ENCODE measurements around the gene PPARG.

Gene PPARG

DNA sequence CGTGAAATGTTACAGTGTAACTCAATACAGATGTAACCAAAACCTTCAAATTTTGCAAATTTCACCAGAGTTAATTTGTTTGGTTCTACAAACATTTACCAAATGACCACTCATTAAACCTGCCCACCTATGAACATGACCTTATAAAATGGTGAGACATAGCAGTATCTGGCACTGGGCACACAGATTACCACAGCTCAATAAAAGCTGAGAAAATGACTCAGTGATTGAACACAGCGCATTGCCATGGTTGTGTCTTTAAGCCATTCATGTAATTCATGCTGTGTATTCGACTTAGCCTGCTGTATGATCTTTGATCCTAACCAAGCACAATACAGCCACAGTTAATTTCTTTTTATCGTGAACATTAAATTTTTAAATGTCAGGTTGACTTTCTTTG, 11.3 kb downstream of the PPARG start:
- Histone ChIP-seq H3K27ac (ENCODE audit: low read length) (no peak overlapping the region), H3K4me1 (ENCODE audit: insufficient read depth, low read length) (no peaks in the 10 kb centered on the region), H3K4me3 (ENCODE audit: low read depth in 1 of 2, low read length in 2 of 2) (no peak overlapping the region), H3K9ac (ENCODE audit: low read depth, low read length) (no peak overlapping the region), H2AFZ (ENCODE audit: low read depth, low read length) (no peak overlapping the region), H4K20me1 (ENCODE audit: insufficient read depth, low read length) (no peaks in the 10 kb centered on the region), H3K36me3 (ENCODE audit: insufficient read depth, low read length) (no peaks in the 10 kb centered on the region), H3K79me2 (ENCODE audit: insufficient read depth, low read length) (no peaks in the 10 kb centered on the region), H3K27me3 (ENCODE audit: insufficient read depth, low read length, poor library complexity) (no peaks in the 10 kb centered on the region), H3K9me3 (ENCODE audit: insufficient read depth, low read length, severe bottlenecking) (no peaks in the 10 kb centered on the region), H3K4me2 (ENCODE audit: insufficient read depth, low read length) (no peak overlapping the region)
- TF ChIP-seq, protein P1, sequence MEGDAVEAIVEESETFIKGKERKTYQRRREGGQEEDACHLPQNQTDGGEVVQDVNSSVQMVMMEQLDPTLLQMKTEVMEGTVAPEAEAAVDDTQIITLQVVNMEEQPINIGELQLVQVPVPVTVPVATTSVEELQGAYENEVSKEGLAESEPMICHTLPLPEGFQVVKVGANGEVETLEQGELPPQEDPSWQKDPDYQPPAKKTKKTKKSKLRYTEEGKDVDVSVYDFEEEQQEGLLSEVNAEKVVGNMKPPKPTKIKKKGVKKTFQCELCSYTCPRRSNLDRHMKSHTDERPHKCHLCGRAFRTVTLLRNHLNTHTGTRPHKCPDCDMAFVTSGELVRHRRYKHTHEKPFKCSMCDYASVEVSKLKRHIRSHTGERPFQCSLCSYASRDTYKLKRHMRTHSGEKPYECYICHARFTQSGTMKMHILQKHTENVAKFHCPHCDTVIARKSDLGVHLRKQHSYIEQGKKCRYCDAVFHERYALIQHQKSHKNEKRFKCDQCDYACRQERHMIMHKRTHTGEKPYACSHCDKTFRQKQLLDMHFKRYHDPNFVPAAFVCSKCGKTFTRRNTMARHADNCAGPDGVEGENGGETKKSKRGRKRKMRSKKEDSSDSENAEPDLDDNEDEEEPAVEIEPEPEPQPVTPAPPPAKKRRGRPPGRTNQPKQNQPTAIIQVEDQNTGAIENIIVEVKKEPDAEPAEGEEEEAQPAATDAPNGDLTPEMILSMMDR (IDR thresholded peaks at IDR 0.05; ENCODE audit: borderline replicate concordance, extremely low read depth, low read length, poor library complexity, severe bottlenecking): no peak
- TF ChIP-seq EZH2 (IDR thresholded peaks at IDR 0.05; ENCODE audit: borderline replicate concordance, low read depth, low read length, severe bottlenecking): no peak
- no peak for ATAC-seq (ENCODE audit: insufficient read depth, low read depth)
- no peak for DNase-seq

GRCh38 chr3:12301031-12301430, 12.2 kb downstream of the PPARG start:
- Histone ChIP-seq H3K27me3 (ENCODE audit: insufficient read depth, low read length, poor library complexity) (no peaks in the 10 kb centered on the region), H3K4me2 (ENCODE audit: insufficient read depth, low read length) (no peak overlapping the region), H3K9me3 (ENCODE audit: insufficient read depth, low read length, severe bottlenecking) (no peaks in the 10 kb centered on the region), H4K20me1 (ENCODE audit: insufficient read depth, low read length) (no peaks in the 10 kb centered on the region), H3K4me3 (ENCODE audit: low read depth in 1 of 2, low read length in 2 of 2) (no peak overlapping the region), H3K4me1 (ENCODE audit: insufficient read depth, low read length) (no peaks in the 10 kb centered on the region), H3K79me2 (ENCODE audit: insufficient read depth, low read length) (no peaks in the 10 kb centered on the region), H3K27ac (ENCODE audit: low read length) (no peak overlapping the region), H3K9ac (ENCODE audit: low read depth, low read length) (no peak overlapping the region), H2AFZ (ENCODE audit: low read depth, low read length) (no peak overlapping the region), H3K36me3 (ENCODE audit: insufficient read depth, low read length) (no peaks in the 10 kb centered on the region)
- ATAC-seq (ENCODE audit: insufficient read depth, low read depth) (no peak), DNase-seq (no peak)
- TF ChIP-seq EZH2 (IDR thresholded peaks at IDR 0.05; ENCODE audit: borderline replicate concordance, low read depth, low read length, severe bottlenecking): no peak
- TF ChIP-seq, protein P1 (IDR thresholded peaks at IDR 0.05; ENCODE audit: borderline replicate concordance, extremely low read depth, low read length, poor library complexity, severe bottlenecking): no peak

DNA sequence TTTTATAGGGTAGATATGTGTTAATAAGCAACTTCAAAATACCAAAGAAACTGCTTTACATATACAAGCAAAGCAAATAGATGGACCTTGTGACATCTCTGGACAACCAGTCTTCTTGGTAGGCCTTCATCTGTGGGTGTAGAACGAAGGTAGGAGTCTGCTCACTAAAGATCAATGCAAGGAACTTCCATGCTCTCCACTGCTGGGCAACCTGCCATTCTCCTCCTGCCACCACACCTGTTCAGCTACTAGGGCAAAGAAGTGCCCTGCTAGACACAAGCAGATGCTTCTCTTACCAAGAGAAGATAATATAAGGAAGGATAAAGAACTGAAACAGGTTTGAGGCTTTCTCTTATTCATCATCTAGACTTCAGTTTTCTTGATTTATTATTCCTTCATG, 12.6 kb downstream of the PPARG start:
- Histone ChIP-seq H3K9ac (ENCODE audit: low read depth, low read length) (no peak overlapping the region), H2AFZ (ENCODE audit: low read depth, low read length) (no peak overlapping the region), H3K27ac (ENCODE audit: low read length) (no peak overlapping the region), H3K4me1 (ENCODE audit: insufficient read depth, low read length) (no peaks in the 10 kb centered on the region), H3K4me2 (ENCODE audit: insufficient read depth, low read length) (no peak overlapping the region), H3K4me3 (ENCODE audit: low read depth in 1 of 2, low read length in 2 of 2) (no peak overlapping the region), H3K9me3 (ENCODE audit: insufficient read depth, low read length, severe bottlenecking) (no peaks in the 10 kb centered on the region), H3K79me2 (ENCODE audit: insufficient read depth, low read length) (no peaks in the 10 kb centered on the region), H3K27me3 (ENCODE audit: insufficient read depth, low read length, poor library complexity) (no peaks in the 10 kb centered on the region), H3K36me3 (ENCODE audit: insufficient read depth, low read length) (no peaks in the 10 kb centered on the region), H4K20me1 (ENCODE audit: insufficient read depth, low read length) (no peaks in the 10 kb centered on the region)
- TF ChIP-seq, protein P1 (IDR thresholded peaks at IDR 0.05; ENCODE audit: borderline replicate concordance, extremely low read depth, low read length, poor library complexity, severe bottlenecking): no peak
- no peak for TF ChIP-seq EZH2 (IDR thresholded peaks at IDR 0.05; ENCODE audit: borderline replicate concordance, low read depth, low read length, severe bottlenecking)
- no peak for DNase-seq
- ATAC-seq (ENCODE audit: insufficient read depth, low read depth): no peak

DNA sequence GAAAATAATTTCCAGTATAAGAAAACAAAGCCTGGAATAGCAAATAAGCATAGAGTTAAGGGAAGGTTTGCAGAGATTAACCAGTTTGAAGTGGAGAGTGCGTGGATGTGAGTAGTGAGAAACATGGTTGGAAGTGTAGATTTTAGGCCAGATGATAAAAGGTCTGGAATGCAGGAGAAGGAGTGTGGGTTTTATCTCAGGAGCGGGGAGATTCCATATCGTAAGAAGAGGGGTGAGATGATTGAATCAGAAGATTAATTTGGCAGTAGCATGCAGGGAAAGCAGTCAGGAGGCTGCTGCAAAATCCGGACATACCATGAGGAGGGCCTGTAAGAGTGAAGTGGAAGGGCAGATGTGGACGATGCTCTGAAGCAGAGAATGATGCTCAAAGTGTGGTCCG, 13.7 kb downstream of the PPARG start:
- H3K79me2 ChIP-seq (ENCODE audit: insufficient read depth, low read length): no peaks in the 10 kb centered on the region

More for the DNA sequence above, 13.7 kb downstream of the PPARG start:
- H4K20me1 ChIP-seq (ENCODE audit: insufficient read depth, low read length): no peaks in the 10 kb centered on the region
- no peaks in the 10 kb centered on the region for H3K27me3 ChIP-seq (ENCODE audit: insufficient read depth, low read length, poor library complexity)
- no peak overlapping the region for H3K9ac ChIP-seq (ENCODE audit: low read depth, low read length)
- H3K9me3 ChIP-seq (ENCODE audit: insufficient read depth, low read length, severe bottlenecking): no peaks in the 10 kb centered on the region
- no peaks in the 10 kb centered on the region for H3K36me3 ChIP-seq (ENCODE audit: insufficient read depth, low read length)
- DNase-seq: no peak
- H3K27ac ChIP-seq (ENCODE audit: low read length): no peak overlapping the region
- ATAC-seq (ENCODE audit: insufficient read depth, low read depth): no peak
- H3K4me3 ChIP-seq (ENCODE audit: low read depth in 1 of 2, low read length in 2 of 2): no peak overlapping the region
- no peaks in the 10 kb centered on the region for H3K4me1 ChIP-seq (ENCODE audit: insufficient read depth, low read length)
- no peak overlapping the region for H2AFZ ChIP-seq (ENCODE audit: low read depth, low read length)
- TF ChIP-seq, protein P1 (IDR thresholded peaks at IDR 0.05; ENCODE audit: borderline replicate concordance, extremely low read depth, low read length, poor library complexity, severe bottlenecking): no peak
- TF ChIP-seq EZH2 (IDR thresholded peaks at IDR 0.05; ENCODE audit: borderline replicate concordance, low read depth, low read length, severe bottlenecking): no peak
- no peak overlapping the region for H3K4me2 ChIP-seq (ENCODE audit: insufficient read depth, low read length)
